CD8-positive, alpha-beta memory T cell (primary cell): ENCODE data around the gene ABCD3. TPM values are rescaled to one million over a fixed set of nuclear protein-coding genes. Genes with fewer than 3 reads are reported as not detected.
"Not testable (repeated sequence)": the region's sequence is repeated elsewhere in the genome, so short reads cannot be mapped to it uniquely, and the experiment has no call there.

Experiments used
- CTCF ChIA-PET: fragments of 350-600 bp; sonication (Branson Sonifier 250); formaldehyde crosslinking; loops from one replicate; lab custom pipeline; 2021; ENCODE audit warnings: antibody characterized with exemption; lab: Charles Lee
- POLR2A ChIA-PET: fragments of 350-600 bp; sonication (Branson Sonifier 250); formaldehyde crosslinking; loops from one replicate; lab custom pipeline; 2021; ENCODE audit warnings: antibody characterized with exemption; lab: Charles Lee
- DNase-seq, 5 donors: peaks; one replicate each; pipeline versions ENCODE4 v3.0.0 to v3.0.0-alpha.2; 2020 to 2022; ENCODE audit warnings: mixed read lengths in 1 of 5
- H3K27ac ChIP-seq: one replicate; pipeline ENCODE4 v1.7.0; 2013; ENCODE audit warnings: low read depth, mild to moderate bottlenecking, low read length, moderate library complexity
- H3K27me3 ChIP-seq: 2 replicates; pipeline ENCODE4 v1.7.0; 2013; ENCODE audit warnings: low read length, mild to moderate bottlenecking; ENCODE audit not compliant: insufficient read depth, poor library complexity, severe bottlenecking
- H3K36me3 ChIP-seq: 2 replicates; pipeline ENCODE4 v1.7.0; 2013; ENCODE audit warnings: mild to moderate bottlenecking, low read length, moderate library complexity; ENCODE audit not compliant: insufficient read depth
- H3K4me1 ChIP-seq: 2 replicates; pipeline ENCODE4 v1.7.0; 2013; ENCODE audit warnings: mild to moderate bottlenecking, low read length, moderate library complexity; ENCODE audit not compliant: insufficient read depth
- H3K4me3 ChIP-seq: 2 replicates; pipeline ENCODE4 v1.7.0; 2013; ENCODE audit warnings: mild to moderate bottlenecking, low read length
- H3K9me3 ChIP-seq: 2 replicates; pipeline ENCODE4 v1.7.0; 2013; ENCODE audit warnings: mild to moderate bottlenecking, low read length
- H3K27ac Mint-ChIP-seq, 8 donors: one replicate each; pipeline ENCODE4 v1.8.0; 2020 to 2021; ENCODE audit warnings: mixed read lengths in 8 of 8, mild to moderate bottlenecking in 6 of 8, inconsistent platforms in 3 of 8, moderate library complexity in 3 of 8
- H3K27me3 Mint-ChIP-seq, 2 donors: one replicate each; pipeline ENCODE4 v1.8.0; 2020 to 2021; ENCODE audit warnings: mixed read lengths in 2 of 2, mild to moderate bottlenecking in 1 of 2, moderate library complexity in 1 of 2
- H3K36me3 Mint-ChIP-seq, 3 donors: one replicate each; pipeline ENCODE4 v1.8.0; 2020 to 2021; ENCODE audit warnings: mixed read lengths in 3 of 3, inconsistent platforms in 1 of 3, mild to moderate bottlenecking in 1 of 3
- H3K4me1 Mint-ChIP-seq, 3 donors: one replicate each; pipeline ENCODE4 v1.8.0; 2020 to 2021; ENCODE audit warnings: mixed read lengths in 3 of 3, inconsistent platforms in 1 of 3, mild to moderate bottlenecking in 1 of 3
- H3K4me3 Mint-ChIP-seq, 7 donors: one replicate each; pipeline ENCODE4 v1.8.0; 2020 to 2021; ENCODE audit warnings: mixed read lengths in 7 of 7, mild to moderate bottlenecking in 6 of 7, moderate library complexity in 4 of 7, inconsistent platforms in 2 of 7
- H3K9me3 Mint-ChIP-seq, 5 donors: one replicate each; pipeline ENCODE4 v1.8.0; 2020 to 2022; ENCODE audit warnings: mixed read lengths in 5 of 5, mild to moderate bottlenecking in 3 of 5, moderate library complexity in 2 of 5, inconsistent platforms in 1 of 5
- polyA plus RNA-seq: library from polyadenylated mRNA; unstranded; fragments of 300-500 nt; fragmentation: Illumina TruSeq; gene quantifications from one replicate; pipeline ENCODE4 v1.2.3, GENCODE V29; 2021
- total RNA-seq, 2 experiments: library from RNA; stranded (reverse); gene quantifications; one replicate each; pipeline ENCODE4 v1.2.3, GENCODE V29; 2021

ABCD3 gene
- total and polyA plus RNA-seq, 3 experiments from 2014 or later: 28.3 to 38.8 (median 36.7) TPM

GRCh38 chr1:94417728-94417977, 536 bp upstream of the ABCD3 start:
- Histone ChIP-seq H3K27me3 (no peaks in the 10 kb centered on the region), H3K4me3 (peak overlapping the region; percentile 50), H3K36me3 (no peaks in the 10 kb centered on the region), H3K27ac (peak overlapping the region; percentile 62), H3K9me3 (no peaks in the 10 kb centered on the region), H3K4me1 (peaks cover 31% of the 10 kb centered on the region)
- no peak overlapping the region for H3K27ac Mint-ChIP-seq
- DNase-seq: no peak
- POLR2A ChIA-PET: interaction anchor here (0.9 to 1.0 kb wide), 2 partner anchors 572 to 1586 kb away, joined by 3 read pairs; partner anchors contain the start of gene RPL5
- peaks cover 1 to 6% of the 10 kb centered on the region in 2 donors for H3K27me3 Mint-ChIP-seq
- no peaks in the 10 kb centered on the region for H3K9me3 Mint-ChIP-seq
- peaks cover 0 to 5% (median 0%) of the 10 kb centered on the region in 3 donors for H3K36me3 Mint-ChIP-seq
- CTCF ChIA-PET: interaction anchor here (1.0 kb wide), 1 partner anchor 573 kb away, joined by 3 read pairs; no protein-coding TSS in a partner anchor
- peaks cover 26 to 39% (median 34%) of the 10 kb centered on the region in 3 donors for H3K4me1 Mint-ChIP-seq
- no peak overlapping the region for H3K4me3 Mint-ChIP-seq

DNA sequence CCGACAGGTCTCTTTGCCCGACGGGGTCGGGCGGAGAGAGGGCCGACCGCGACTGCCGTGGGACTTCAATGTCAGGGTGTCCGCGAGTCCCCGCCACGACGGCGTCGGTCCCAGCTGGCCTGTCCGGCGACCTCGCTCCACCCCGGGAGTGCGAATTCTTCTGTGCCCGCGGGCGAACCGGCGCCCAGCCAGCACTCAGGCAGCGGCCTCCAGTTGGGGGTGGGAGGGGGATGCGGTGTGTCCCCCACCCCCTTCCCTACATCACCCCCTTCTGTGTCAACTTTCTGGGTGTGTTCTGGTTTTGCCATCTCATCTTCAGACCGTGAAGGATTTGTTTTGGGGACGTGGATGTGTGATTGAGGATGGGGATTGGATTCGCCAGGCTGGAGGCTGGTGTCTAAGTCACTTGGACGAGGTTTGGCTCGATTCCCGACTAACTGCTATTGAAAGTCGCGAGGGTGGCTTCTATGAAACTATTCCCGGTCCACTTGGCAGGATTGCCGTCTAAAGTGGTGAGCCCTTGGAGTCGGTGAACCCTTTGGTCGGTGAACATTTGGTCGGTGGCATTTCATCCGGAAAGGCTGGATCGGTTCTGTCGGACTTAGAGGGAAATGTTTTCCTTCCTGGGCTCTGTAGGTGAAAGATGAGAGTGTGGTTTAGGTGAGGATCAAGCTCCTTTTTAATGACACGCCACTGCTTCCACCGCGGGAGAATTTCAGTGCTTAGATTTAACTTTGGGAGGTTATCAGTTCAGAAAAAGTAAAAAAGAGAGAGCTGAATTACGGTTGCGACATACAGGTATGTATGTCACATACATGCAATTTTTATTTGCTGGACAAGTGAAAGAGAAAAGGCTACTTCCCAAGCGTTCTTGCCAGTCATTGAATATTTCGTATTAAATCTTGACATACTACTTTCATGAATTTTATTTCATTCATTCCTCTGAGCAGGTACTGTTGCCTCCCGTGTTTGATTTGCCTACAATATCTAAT, 771 bp downstream of the ABCD3 start:
- Histone ChIP-seq H3K36me3 (no peaks in the 10 kb centered on the region), H3K27ac (peak overlapping the region; percentile 53), H3K4me3 (peak overlapping the region; percentile 65), H3K9me3 (no peaks in the 10 kb centered on the region), H3K4me1 (peaks cover 31% of the 10 kb centered on the region), H3K27me3 (no peaks in the 10 kb centered on the region)
- Mint-ChIP-seq H3K9me3 (no peaks in the 10 kb centered on the region), H3K4me3 (no peak overlapping the region), H3K27ac (peak overlapping the region in 7 of 8 donors; percentile 47 to 89 (median 81)), H3K4me1 (peaks cover 37 to 52% (median 41%) of the 10 kb centered on the region in 3 donors), H3K27me3 (peaks cover 1 to 6% of the 10 kb centered on the region in 2 donors), H3K36me3 (peaks cover 0 to 5% (median 0%) of the 10 kb centered on the region in 3 donors)
- CTCF ChIA-PET: interaction anchor here (1.0 kb wide), 2 partner anchors 574 to 815 kb away, joined by 3 read pairs; partner anchors contain the start of gene RWDD3
- no peak for DNase-seq
- POLR2A ChIA-PET: interaction anchor here (0.6 to 1.0 kb wide), 2 partner anchors 1456 to 1587 kb away, joined by 3 to 13 read pairs; partner anchors contain the start of gene RPL5

DNA sequence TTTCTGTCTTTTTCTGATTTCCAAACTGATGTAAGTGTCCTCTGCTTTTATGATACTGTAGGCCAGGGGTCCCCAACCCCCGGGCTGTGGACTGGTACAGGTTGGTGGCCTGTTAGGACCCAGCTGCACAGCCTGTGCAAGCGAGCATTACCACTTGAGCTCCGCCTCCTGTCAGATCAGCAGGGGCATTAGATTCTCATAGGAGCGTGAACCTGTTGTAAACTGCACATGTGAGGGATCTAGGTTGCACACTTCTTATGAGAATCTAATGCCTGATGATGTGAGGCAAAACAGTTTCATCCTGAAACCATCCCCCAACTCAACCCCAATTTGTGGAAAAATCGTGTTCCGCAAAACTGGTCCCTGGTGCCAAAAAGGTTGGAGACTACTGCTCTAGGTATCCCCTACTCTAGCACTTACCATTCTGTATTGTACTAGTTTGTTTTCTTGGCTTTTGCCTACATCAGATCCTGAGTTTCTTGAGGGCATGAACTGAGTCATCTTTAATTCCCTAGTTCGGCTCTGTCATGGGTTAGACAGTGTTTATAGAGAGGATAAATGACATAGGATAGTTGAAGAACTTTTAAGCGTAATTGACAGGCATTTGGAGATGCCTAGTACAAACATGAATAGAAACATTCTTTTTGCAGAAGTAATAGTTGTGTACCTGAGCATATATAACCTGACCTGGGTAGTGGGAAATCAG, 4.1 kb downstream of the ABCD3 start:
- ChIA-PET CTCF (interaction anchor here (1.1 kb wide), 1 partner anchor 42 kb away, joined by 4 read pairs; no protein-coding TSS in a partner anchor), POLR2A (no interaction called here)
- H3K4me3 Mint-ChIP-seq: peak overlapping the region in 1 of 7 donors; percentile 6
- Histone ChIP-seq H3K4me3 (no peak overlapping the region), H3K27ac (no peak overlapping the region), H3K27me3 (no peaks in the 10 kb centered on the region), H3K4me1 (peaks cover 28% of the 10 kb centered on the region), H3K36me3 (no peaks in the 10 kb centered on the region), H3K9me3 (no peaks in the 10 kb centered on the region)
- no peak for DNase-seq
- peaks cover 0 to 5% (median 0%) of the 10 kb centered on the region in 3 donors for H3K36me3 Mint-ChIP-seq
- no peaks in the 10 kb centered on the region for H3K27me3 Mint-ChIP-seq
- peaks cover 53 to 80% (median 56%) of the 10 kb centered on the region in 3 donors for H3K4me1 Mint-ChIP-seq
- H3K27ac Mint-ChIP-seq: no peak overlapping the region
- H3K9me3 Mint-ChIP-seq: no peaks in the 10 kb centered on the region

GRCh38 chr1:94425821-94426484, 7.8 kb downstream of the ABCD3 start:
- POLR2A ChIA-PET: no interaction called here
- no peak for DNase-seq
- CTCF ChIA-PET: no interaction called here

DNA sequence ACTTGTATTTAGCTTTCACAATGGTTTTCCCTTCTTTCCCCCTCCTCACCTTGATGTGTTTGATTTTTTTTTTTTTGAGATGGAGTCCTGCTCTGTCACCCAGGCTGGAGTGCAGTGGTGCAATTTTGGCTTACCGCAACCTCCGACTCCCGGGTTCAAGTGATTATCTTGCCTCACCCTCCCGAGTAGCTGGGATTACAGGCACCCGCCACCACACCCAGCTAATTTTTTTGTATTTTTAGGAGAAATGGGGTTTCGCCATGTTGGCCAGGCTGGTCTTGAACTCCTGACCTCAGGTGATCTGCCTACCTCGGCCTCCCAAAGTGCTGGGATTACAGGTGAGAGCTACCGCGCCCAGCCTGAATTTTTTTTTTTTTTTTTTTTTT, 8.3 kb downstream of the ABCD3 start:
- DNase-seq, CTCF ChIA-PET, H3K4me1 ChIP-seq, H3K9me3 ChIP-seq, H3K4me3 ChIP-seq, H3K27me3 ChIP-seq, H3K9me3 Mint-ChIP-seq, H3K36me3 ChIP-seq, H3K27me3 Mint-ChIP-seq, H3K27ac ChIP-seq, POLR2A ChIA-PET: not testable (repeated sequence)
- peak overlapping the region in 1 of 8 donors; percentile 42 for H3K27ac Mint-ChIP-seq
- H3K4me3 Mint-ChIP-seq: peak overlapping the region in 1 of 7 donors; percentile 10
- peaks cover 2 to 13% (median 5%) of the 10 kb centered on the region in 3 donors for H3K36me3 Mint-ChIP-seq
- H3K4me1 Mint-ChIP-seq: peaks cover 49 to 80% (median 57%) of the 10 kb centered on the region in 3 donors

More at GRCh38 chr1:94425821-94426484, 7.8 kb downstream of the ABCD3 start:
- Mint-ChIP-seq H3K27ac (peak overlapping the region in 1 of 8 donors; percentile 42), H3K9me3 (peaks cover 0 to 1% (median 0%) of the 10 kb centered on the region in 5 donors), H3K27me3 (no peaks in the 10 kb centered on the region), H3K4me1 (peaks cover 51 to 83% (median 54%) of the 10 kb centered on the region in 3 donors), H3K4me3 (no peak overlapping the region), H3K36me3 (peaks cover 2 to 13% (median 5%) of the 10 kb centered on the region in 3 donors)
- Histone ChIP-seq H3K9me3 (no peaks in the 10 kb centered on the region), H3K4me1 (peaks cover 4% of the 10 kb centered on the region), H3K4me3 (no peak overlapping the region), H3K27me3 (no peaks in the 10 kb centered on the region), H3K36me3 (no peaks in the 10 kb centered on the region), H3K27ac (no peak overlapping the region)

DNA sequence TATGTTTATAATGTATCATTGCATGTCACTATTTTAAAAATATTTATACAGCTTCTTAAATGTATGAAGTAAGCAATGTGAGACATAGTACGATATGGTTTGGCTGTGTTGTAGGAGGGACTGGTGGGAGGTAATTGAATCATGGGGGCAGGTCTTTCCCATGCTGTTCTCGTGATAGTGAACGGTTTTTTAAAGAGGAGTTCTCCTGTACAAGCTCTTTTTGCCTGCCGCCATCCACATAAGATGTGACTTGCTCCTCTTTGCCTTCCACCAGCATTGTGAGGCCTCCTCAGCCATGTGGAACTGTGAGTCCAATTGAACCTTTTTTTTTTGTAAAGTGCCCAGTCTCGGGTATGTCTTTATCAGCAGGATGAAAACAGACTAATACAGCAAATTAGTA, 10.3 kb downstream of the ABCD3 start:
- H3K36me3 Mint-ChIP-seq: peaks cover 2 to 13% (median 5%) of the 10 kb centered on the region in 3 donors
- H3K9me3 ChIP-seq: no peaks in the 10 kb centered on the region
- no peak overlapping the region for H3K27ac ChIP-seq
- H3K4me3 ChIP-seq: no peak overlapping the region
- H3K27me3 ChIP-seq: no peaks in the 10 kb centered on the region
- ChIA-PET POLR2A (interaction anchor here (0.7 kb wide), 1 partner anchor 619 kb away, joined by 3 read pairs; no protein-coding TSS in a partner anchor), CTCF (no interaction called here)
- H3K4me1 Mint-ChIP-seq: peaks cover 39 to 64% (median 52%) of the 10 kb centered on the region in 3 donors
- H3K4me3 Mint-ChIP-seq: peak overlapping the region in 1 of 7 donors; percentile 1
- no peak for DNase-seq
- peak overlapping the region in 1 of 8 donors; percentile 11 for H3K27ac Mint-ChIP-seq
- H3K27me3 Mint-ChIP-seq: no peaks in the 10 kb centered on the region
- peaks cover 0 to 1% (median 0%) of the 10 kb centered on the region in 5 donors for H3K9me3 Mint-ChIP-seq
- no peaks in the 10 kb centered on the region for H3K4me1 ChIP-seq
- no peaks in the 10 kb centered on the region for H3K36me3 ChIP-seq

GRCh38 chr1:94428927-94429528, 10.8 kb downstream of the ABCD3 start:
- H3K9me3 Mint-ChIP-seq, DNase-seq, CTCF ChIA-PET, H3K27ac ChIP-seq, H3K4me3 ChIP-seq, H3K36me3 ChIP-seq, H3K27me3 ChIP-seq, H3K27me3 Mint-ChIP-seq, H3K9me3 ChIP-seq, POLR2A ChIA-PET, H3K4me1 ChIP-seq: not testable (repeated sequence)
- Mint-ChIP-seq H3K4me3 (peak overlapping the region in 1 of 7 donors; percentile 2), H3K4me1 (peaks cover 39 to 63% (median 46%) of the 10 kb centered on the region in 3 donors), H3K36me3 (peaks cover 4 to 13% (median 7%) of the 10 kb centered on the region in 3 donors), H3K27ac (peak overlapping the region in 1 of 8 donors; percentile 11)
